Activated CD4-positive, alpha-beta T cell treated with anti-CD3 and anti-CD28 coated beads, Interleukin-2, amount 10 ng/mL, durations not matched to agents 7 days and 5 days (primary cell): ENCODE measurements around the gene PUSL1. TPM values are rescaled to one million over a fixed set of nuclear protein-coding genes. Genes with fewer than 3 reads are reported as not detected.
A peak's percentile ranks its signal among the peaks of the same experiment; 100 is the strongest.

Experiments used
- CTCF ChIA-PET: fragments of 350-600 bp; sonication (Branson Sonifier 250); formaldehyde crosslinking; loops from one replicate; lab custom pipeline; 2021; ENCODE audit warnings: antibody characterized with exemption; lab: Charles Lee
- POLR2A ChIA-PET: fragments of 350-600 bp; sonication (Branson Sonifier 250); formaldehyde crosslinking; loops from one replicate; lab custom pipeline; 2021; ENCODE audit warnings: antibody characterized with exemption; lab: Charles Lee
- DNase-seq: peaks from one replicate; pipeline ENCODE4 v3.0.0-alpha.2; 2020
- H3K27ac Mint-ChIP-seq: one replicate; pipeline ENCODE4 v1.8.0; 2021; ENCODE audit warnings: mild to moderate bottlenecking, moderate library complexity, mixed read lengths
- H3K27me3 Mint-ChIP-seq: one replicate; pipeline ENCODE4 v1.8.0; 2021; ENCODE audit warnings: mixed read lengths
- H3K36me3 Mint-ChIP-seq: one replicate; pipeline ENCODE4 v1.8.0; 2021; ENCODE audit warnings: low read depth, mixed read lengths
- H3K4me1 Mint-ChIP-seq: one replicate; pipeline ENCODE4 v1.8.0; 2021; ENCODE audit warnings: mixed read lengths
- H3K4me3 Mint-ChIP-seq: one replicate; pipeline ENCODE4 v1.8.0; 2021; ENCODE audit warnings: mild to moderate bottlenecking, moderate library complexity, mixed read lengths
- H3K9me3 Mint-ChIP-seq: one replicate; pipeline ENCODE4 v1.8.0; 2021; ENCODE audit warnings: mixed read lengths
- total RNA-seq, 2 experiments: library from RNA; stranded (reverse); gene quantifications; one replicate each; pipeline ENCODE4 v1.2.3, GENCODE V29; 2021

Gene PUSL1
- total RNA-seq, 2 experiments from 2014 or later, result 18.9 to 24.4 TPM

DNA sequence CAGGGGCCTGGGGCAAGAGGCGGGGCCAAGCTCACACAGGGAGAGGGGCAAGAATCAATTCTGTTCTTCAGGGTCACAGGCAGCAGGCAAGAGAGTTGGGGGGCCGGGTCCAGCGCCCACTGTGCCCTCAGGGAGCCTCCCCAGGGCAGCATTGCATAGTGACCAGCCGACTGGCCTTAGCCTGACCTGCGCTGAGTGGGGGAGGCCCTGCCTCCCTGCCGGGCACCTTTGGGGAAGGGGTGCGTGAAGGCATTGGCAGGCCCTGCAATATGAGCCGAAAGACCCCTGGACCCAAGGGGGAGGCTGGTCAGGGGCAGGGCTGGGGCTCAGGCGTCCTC lies 16.0 kb upstream of the PUSL1 start:
- CTCF ChIA-PET, result interaction anchor here (1.1 to 3.2 kb wide), 13 partner anchors 8 to 333 kb away, joined by 3 to 36 read pairs (median 5); partner anchors contain the start of genes ISG15, NOC2L and UBE2J2
- no peak for DNase-seq
- Mint-ChIP-seq H3K4me3 (no peak overlapping the region), H3K36me3 (peaks cover 3% of the 10 kb centered on the region), H3K9me3 (no peaks in the 10 kb centered on the region), H3K27me3 (no peaks in the 10 kb centered on the region), H3K27ac (no peak overlapping the region), H3K4me1 (no peaks in the 10 kb centered on the region)
- POLR2A ChIA-PET, result interaction anchor here (0.6 kb wide), 1 partner anchor 170 kb away, joined by 3 read pairs; no protein-coding TSS in a partner anchor

DNA sequence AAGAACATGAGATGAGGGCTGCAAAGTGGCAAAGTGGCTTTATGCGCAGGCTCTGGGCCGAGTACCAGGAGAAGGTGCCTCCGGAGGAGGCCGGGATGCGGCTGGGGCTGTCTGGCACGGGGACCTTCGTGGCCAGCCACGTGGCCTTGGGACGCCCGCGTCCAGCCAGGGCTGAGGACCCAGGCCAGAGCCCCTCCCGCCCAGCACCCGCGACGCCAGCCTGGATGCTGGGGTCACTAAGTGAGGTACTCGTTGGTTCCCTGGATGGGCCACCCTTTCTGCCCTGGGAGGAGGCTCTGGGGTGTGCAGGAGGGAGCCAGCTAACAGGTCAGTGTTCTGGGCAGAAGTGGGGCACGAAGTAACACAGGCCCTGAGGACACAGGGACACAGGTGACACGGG lies 15.5 kb upstream of the PUSL1 start:
- Mint-ChIP-seq H3K36me3 (peaks cover 3% of the 10 kb centered on the region), H3K27me3 (no peaks in the 10 kb centered on the region), H3K9me3 (no peaks in the 10 kb centered on the region), H3K27ac (no peak overlapping the region), H3K4me1 (no peaks in the 10 kb centered on the region), H3K4me3 (no peak overlapping the region)
- ChIA-PET CTCF (interaction anchor here (1.4 to 3.2 kb wide), 3 partner anchors 11 to 291 kb away, joined by 3 to 36 read pairs (median 6); no protein-coding TSS in a partner anchor), POLR2A (no interaction called here)
- DNase-seq, result no peak

DNA sequence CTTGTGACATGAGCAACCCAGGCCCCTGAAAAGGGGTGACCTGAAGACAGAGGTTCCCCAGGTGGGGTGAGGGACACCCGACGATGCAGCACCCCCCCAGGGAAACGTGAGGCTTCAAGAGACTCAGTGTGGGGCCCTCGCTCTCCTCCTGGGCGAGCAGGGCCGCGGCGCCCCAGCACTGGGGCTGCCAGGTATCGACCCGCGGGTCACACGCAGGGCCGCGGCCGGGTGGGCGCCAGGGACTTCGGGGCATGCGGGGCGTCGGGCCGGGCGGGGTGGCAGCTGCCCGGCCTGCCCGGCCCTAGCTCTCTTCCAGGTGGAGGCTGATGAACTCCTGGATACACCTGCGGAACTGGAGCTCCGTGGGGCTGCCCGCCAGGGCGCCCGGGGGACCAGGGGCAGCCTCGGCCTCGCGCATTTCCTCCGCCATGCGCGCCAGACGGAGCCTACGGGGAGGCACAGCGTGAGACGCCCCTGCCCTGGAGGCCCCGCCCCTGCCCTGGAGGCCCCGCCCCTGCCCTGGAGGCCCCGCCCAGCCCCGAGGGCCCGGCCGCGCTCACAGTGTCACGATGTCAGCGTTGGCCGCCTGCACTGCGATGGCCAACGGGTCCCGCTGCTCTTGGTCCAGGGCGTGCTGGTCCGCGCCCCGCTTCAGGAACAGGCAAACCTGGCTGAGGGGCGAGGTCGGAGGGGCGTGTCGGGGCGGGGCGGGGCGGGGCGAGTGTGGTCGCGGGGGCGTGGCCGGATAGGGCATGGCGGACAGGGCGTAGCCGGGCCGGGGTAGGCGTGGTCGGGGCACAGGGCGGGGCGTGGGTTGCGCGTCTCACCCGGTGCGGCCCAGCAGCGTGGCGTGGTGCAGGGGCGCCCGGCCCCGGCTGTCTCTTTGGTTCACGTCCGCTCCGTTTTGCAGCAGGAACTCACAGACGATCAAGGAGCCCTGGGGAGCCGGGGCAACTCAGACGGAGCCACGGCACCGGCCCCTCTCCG lies 14.8 kb upstream of the PUSL1 start:
- H3K27me3 Mint-ChIP-seq, result no peaks in the 10 kb centered on the region
- no peaks in the 10 kb centered on the region for H3K4me1 Mint-ChIP-seq
- DNase-seq, result no peak
- no peak overlapping the region for H3K27ac Mint-ChIP-seq
- H3K4me3 Mint-ChIP-seq, result no peak overlapping the region
- peaks cover 3% of the 10 kb centered on the region for H3K36me3 Mint-ChIP-seq
- ChIA-PET POLR2A (no interaction called here), CTCF (no interaction called here)
- no peaks in the 10 kb centered on the region for H3K9me3 Mint-ChIP-seq

DNA sequence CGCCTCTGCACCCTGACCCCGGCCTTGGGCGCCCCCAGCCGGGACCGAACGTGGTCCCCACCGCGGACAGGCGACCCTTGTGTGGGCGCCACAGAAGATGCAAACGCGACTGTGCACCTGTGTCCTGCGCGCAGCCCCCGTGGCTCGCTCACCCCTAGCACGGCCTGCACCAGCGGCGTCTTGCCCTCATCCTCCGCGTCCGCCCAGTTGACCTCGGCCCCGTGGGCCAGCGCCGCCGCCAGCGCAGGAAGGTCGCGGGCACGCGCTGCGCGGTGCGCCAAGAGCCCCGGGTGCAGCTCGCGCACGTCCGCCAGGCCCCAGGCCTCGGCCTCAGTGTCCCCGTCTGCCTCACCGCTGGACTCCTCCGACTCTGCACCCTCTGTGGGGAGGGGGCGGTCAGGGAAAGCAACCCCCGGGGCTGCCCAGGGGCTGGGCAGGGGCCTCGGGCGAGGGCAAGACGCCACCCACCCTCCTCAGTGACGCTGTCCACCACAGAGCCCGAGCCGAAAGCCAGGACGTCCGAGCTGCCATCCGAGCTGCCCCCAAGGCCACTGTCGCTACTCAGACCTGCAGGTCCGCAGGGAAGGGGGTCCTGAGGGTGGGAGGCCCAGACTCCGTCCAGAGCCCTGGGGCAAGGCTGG lies 14.0 kb upstream of the PUSL1 start:
- Mint-ChIP-seq H3K9me3 (no peaks in the 10 kb centered on the region), H3K4me1 (no peaks in the 10 kb centered on the region), H3K4me3 (no peak overlapping the region), H3K27me3 (no peaks in the 10 kb centered on the region), H3K27ac (no peak overlapping the region), H3K36me3 (peaks cover 3% of the 10 kb centered on the region)
- POLR2A ChIA-PET, result no interaction called here
- DNase-seq, result no peak
- CTCF ChIA-PET, result no interaction called here

DNA sequence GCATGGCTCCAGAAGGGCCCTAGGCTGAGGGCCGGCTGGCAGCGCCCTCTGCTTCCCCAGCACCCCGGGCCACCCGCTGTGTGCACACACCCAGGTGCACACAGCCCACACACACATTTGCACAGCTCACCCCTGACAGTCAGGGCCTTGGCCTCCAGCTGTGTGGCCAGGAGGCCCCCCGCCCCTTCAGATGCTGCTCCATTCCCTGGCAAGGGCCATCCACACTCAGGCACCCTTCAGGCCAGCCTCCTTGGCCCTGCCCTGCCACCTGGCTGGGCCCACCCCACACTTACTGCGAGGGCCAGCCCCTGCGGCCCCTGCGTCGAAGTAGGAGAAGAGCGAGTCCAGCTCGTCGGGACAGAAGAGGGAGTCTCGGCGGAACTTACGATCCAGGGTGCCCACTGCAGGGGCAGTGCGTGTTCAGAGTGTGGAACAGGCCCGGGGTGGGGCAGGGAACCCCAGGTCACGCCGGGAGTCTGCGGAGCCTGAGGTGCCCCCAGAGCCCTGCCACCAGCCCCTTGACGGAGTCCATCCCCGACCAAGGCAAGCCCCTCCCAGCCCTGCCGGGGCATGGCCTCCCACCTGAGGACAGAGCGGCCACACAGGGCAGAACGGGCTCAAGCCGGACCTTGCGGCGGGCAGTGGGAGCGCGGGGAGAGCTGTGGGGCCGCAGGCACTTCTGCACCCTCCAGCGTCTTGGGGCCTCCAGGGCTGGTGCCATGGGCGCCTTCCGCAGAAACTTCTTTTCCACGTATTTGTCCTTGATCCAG lies 13.1 kb upstream of the PUSL1 start:
- H3K4me3 Mint-ChIP-seq, result no peak overlapping the region
- ChIA-PET CTCF (interaction anchor here (0.9 to 1.1 kb wide), 2 partner anchors 10 to 173 kb away, joined by 3 read pairs; no protein-coding TSS in a partner anchor), POLR2A (no interaction called here)
- no peak overlapping the region for H3K27ac Mint-ChIP-seq
- H3K4me1 Mint-ChIP-seq, result no peaks in the 10 kb centered on the region
- no peak for DNase-seq
- H3K36me3 Mint-ChIP-seq, result peaks cover 7% of the 10 kb centered on the region
- H3K9me3 Mint-ChIP-seq, result no peaks in the 10 kb centered on the region
- no peaks in the 10 kb centered on the region for H3K27me3 Mint-ChIP-seq

DNA sequence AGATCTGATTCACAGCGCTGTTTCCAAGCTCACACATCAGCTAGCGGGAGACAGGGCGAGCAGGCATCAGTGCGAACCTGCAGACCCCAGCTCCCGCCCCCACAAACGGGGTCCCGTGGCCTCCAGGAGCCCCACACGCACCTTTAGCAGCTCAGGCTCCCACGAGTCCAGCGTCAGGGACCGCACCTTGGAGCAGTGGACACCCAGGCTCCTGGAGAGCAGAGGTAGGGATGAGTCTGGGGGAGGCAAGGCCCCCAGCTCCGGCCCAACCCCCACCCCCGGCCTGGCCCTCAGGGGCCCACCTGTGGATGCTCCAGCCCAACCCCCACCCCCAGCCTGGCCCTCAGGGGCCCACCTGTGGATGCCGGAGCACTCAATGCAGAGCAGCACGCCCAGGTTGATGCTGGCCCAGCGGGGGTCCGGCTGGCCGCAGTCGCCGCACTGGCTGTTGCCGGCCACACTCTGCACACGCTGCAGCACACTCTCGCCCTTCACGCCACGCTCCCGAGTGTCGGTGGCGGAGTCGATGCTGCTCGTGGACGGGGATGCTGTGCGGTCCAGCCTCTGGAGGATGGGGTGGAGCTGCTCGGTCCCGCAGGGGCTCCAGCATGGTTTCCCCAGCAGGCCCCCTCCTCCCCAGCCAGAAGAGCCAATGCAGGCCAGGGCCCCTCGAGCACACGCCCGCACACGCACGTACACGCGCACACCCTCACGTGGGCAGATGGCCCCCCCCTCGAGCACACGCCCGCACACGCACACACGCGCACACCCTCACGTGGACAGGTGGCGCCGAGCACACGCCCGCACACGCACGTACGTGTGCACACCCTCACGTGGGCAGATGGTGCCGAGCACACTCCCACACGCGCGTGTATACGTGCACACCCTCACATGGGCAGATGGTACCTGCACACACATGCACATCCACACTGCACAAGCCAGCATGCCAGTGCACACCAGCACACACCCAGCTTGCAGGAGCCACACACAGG lies 12.0 kb upstream of the PUSL1 start:
- no peaks in the 10 kb centered on the region for H3K4me1 Mint-ChIP-seq
- H3K4me3 Mint-ChIP-seq, result no peak overlapping the region
- no peak overlapping the region for H3K27ac Mint-ChIP-seq
- no peaks in the 10 kb centered on the region for H3K27me3 Mint-ChIP-seq
- CTCF ChIA-PET, result interaction anchor here (0.9 to 1.2 kb wide), 3 partner anchors 9 to 391 kb away, joined by 3 read pairs; no protein-coding TSS in a partner anchor
- DNase-seq, result no peak
- POLR2A ChIA-PET, result no interaction called here
- no peaks in the 10 kb centered on the region for H3K9me3 Mint-ChIP-seq
- peaks cover 7% of the 10 kb centered on the region for H3K36me3 Mint-ChIP-seq

DNA sequence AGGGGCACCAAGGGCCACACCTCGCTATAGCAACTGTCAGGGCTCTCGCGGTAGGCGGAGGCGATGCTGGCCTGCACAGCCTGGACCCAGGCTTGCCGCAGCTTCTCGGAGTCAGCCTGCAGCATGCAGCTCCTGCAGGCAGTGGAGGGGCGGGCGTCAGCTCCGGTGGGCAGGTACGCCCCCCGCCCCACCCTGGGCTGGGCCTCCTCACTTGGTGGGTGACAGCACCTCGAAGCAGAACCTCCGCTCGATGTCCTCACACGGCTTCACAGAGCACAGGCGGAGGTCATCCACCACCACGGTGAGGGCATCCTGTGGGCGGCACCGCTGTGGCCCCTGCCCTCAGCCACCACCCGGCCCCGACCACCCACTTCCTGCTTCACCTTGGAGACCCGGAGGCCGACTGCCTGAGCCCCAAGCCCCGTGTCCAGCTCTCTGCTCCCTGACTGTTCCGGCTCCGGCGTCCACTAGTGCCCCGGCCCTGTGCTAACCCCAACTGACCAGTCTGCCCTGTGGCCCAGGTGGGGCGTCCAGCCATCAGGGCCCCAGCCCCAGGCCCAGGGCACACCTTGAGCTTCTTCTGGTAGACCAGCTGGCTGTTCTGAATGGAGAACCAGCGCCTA lies 10.5 kb upstream of the PUSL1 start:
- ChIA-PET CTCF (interaction anchor here (0.6 kb wide), 1 partner anchor 16 kb away, joined by 3 read pairs; no protein-coding TSS in a partner anchor), POLR2A (no interaction called here)
- Mint-ChIP-seq H3K27me3 (no peaks in the 10 kb centered on the region), H3K4me3 (no peak overlapping the region), H3K4me1 (no peaks in the 10 kb centered on the region), H3K9me3 (no peaks in the 10 kb centered on the region), H3K36me3 (peaks cover 7% of the 10 kb centered on the region), H3K27ac (no peak overlapping the region)
- no peak for DNase-seq

DNA sequence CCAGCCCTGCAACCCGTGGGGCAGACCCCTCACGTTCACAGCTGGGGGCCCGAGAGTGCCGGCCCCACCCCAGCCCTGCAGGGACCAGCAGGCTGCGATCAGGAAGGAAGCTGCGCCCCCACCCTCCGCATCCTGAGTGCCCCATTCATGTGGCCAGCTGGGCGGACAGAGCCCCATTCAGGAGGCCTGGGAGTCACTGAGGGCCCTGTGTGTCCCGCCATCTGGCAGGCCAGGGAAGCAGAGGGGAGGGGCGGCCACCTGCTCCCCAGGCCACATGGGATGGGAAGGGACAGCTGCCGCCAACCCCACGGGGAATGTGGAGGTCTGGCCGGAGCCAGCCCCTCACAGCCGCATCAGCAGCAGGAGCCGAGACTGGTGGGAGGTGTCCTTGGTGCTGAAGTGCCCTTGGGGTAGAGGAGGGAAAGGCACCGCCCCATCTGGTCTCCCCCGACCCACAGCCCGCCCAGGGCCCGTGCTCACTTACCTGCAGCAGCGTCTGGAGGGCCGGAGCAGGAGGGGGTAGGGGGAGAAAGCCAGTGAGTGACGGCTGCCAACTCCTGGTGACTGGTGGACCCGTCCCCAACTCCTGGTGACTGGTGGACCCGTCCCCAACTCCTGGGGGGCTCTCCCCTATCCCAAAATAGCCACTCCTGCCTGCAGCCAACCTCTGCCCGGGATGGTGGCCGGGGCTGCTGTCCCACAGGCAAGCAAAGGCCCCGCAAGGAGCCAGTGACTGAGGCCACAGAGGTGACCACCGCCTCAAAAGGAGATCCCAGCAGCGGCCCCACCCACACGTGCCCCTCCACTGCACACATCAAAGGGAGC lies 9.3 kb upstream of the PUSL1 start:
- Mint-ChIP-seq H3K27me3 (no peaks in the 10 kb centered on the region), H3K36me3 (peaks cover 7% of the 10 kb centered on the region), H3K4me1 (peaks cover 3% of the 10 kb centered on the region), H3K9me3 (no peaks in the 10 kb centered on the region), H3K27ac (no peak overlapping the region), H3K4me3 (no peak overlapping the region)
- CTCF ChIA-PET, result no interaction called here
- DNase-seq, result no peak
- POLR2A ChIA-PET, result no interaction called here

DNA sequence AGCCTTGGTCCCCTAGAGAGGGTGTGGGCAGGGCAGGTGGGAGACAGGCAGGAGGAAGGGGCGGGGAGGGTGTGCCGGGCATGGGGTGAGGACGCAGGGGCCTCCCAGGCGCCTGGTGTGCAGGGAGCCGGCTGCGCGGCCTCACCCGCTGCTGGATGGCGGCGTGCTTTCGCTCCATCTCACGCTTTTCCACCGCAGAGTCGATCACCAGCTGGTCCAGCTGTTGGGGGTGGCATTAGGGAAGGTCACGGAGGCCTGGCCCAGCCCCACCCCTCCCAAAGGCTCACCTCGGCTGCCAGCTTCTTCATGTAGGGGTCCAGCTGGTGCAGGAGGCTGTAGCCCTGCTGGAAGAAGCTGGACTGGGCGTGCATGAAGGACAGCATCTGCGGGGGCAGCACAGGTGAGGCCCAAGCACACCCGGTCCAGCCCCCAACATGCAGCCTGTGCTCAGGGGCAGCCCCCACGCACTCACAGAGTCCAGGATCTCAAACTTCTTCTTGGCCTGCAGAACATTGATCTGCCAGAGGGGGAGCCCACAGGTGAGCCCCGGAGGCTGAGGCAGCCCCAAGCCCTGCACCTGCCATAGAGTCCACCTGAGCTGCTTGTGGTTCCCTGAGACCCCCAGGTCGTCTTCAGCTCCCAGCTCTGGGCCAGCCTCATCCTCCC lies 8.6 kb upstream of the PUSL1 start:
- ChIA-PET CTCF (interaction anchor here (0.9 to 2.1 kb wide), 3 partner anchors 8 to 177 kb away, joined by 4 to 5 read pairs (median 4); no protein-coding TSS in a partner anchor), POLR2A (no interaction called here)
- Mint-ChIP-seq H3K27me3 (no peaks in the 10 kb centered on the region), H3K36me3 (peaks cover 7% of the 10 kb centered on the region), H3K27ac (no peak overlapping the region), H3K4me3 (no peak overlapping the region), H3K4me1 (peaks cover 7% of the 10 kb centered on the region), H3K9me3 (no peaks in the 10 kb centered on the region)
- DNase-seq, result peak; percentile 33

DNA sequence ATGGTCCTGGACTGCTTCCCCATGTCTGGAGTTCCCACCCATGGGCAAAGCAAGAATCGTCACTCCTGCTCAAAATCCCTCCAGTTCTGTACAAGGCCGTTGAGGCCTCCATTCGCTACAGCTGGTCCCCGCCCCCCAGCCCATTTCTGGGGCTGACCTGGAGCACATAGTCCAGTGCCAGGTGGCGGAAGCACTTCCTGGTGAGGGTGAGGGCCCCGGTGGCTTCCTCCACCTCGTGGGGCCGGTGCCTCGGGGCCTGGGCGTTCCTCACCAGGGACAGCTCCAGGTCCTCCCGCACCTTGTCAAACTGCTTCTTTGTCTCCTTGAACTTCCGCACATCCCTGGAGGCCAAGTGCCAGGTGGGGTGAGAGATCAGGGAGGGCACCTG lies 8.1 kb upstream of the PUSL1 start:
- Mint-ChIP-seq H3K4me1 (peaks cover 9% of the 10 kb centered on the region), H3K27ac (no peak overlapping the region), H3K9me3 (no peaks in the 10 kb centered on the region), H3K4me3 (no peak overlapping the region), H3K27me3 (no peaks in the 10 kb centered on the region), H3K36me3 (peaks cover 4% of the 10 kb centered on the region)
- no peak for DNase-seq
- ChIA-PET POLR2A (no interaction called here), CTCF (interaction anchor here (0.9 to 2.1 kb wide), 3 partner anchors 9 to 178 kb away, joined by 4 to 5 read pairs (median 4); no protein-coding TSS in a partner anchor)
